HEK293 (cell line): ENCODE data around the gene LYST.

ENCODE experiments used
- AEBP2 ChIP-seq: fragments of 450-650 bp; formaldehyde crosslinking; IDR thresholded peaks from 2 replicates; pipeline ENCODE4 v1.5.1; 2016; ENCODE audit warnings: missing biosample characterization, missing genetic modification characterization, borderline replicate concordance
- GFI1B ChIP-seq: fragments of 450-650 bp; formaldehyde crosslinking; IDR thresholded peaks from 2 replicates; pipeline ENCODE4 v1.5.1; 2016; ENCODE audit warnings: missing biosample characterization, missing genetic modification characterization
- HOXC10 ChIP-seq: sonication (generic); formaldehyde crosslinking; IDR thresholded peaks from 2 replicates; pipeline ENCODE4 v1.8.1; 2023; ENCODE audit warnings: mild to moderate bottlenecking, missing genetic modification reagents
- KLF1 ChIP-seq: fragments of 450-650 bp; formaldehyde crosslinking; IDR thresholded peaks from 2 replicates; pipeline ENCODE4 v1.5.1; 2016; ENCODE audit warnings: missing biosample characterization, missing genetic modification characterization
- KLF7 ChIP-seq: fragments of 450-650 bp; formaldehyde crosslinking; IDR thresholded peaks from 2 replicates; pipeline ENCODE4 v1.5.1; 2016; ENCODE audit warnings: missing biosample characterization, missing genetic modification characterization, borderline replicate concordance
- KLF8 ChIP-seq: fragments of 450-650 bp; formaldehyde crosslinking; IDR thresholded peaks from 2 replicates; pipeline ENCODE4 v1.5.1; 2016; ENCODE audit warnings: missing biosample characterization, missing genetic modification characterization
- MEIS1 ChIP-seq: sonication (generic); formaldehyde crosslinking; IDR thresholded peaks from 2 replicates; pipeline ENCODE4 v1.8.1; 2022; ENCODE audit warnings: missing genetic modification reagents, mild to moderate bottlenecking, borderline replicate concordance
- TSHZ1 ChIP-seq: fragments of 450-650 bp; formaldehyde crosslinking; IDR thresholded peaks from 2 replicates; pipeline ENCODE4 v1.5.1; 2016; ENCODE audit warnings: missing biosample characterization, missing genetic modification characterization, borderline replicate concordance
- ZBTB1 ChIP-seq: fragments of 450-650 bp; formaldehyde crosslinking; IDR thresholded peaks from 2 replicates; pipeline ENCODE4 v1.5.1; 2016; ENCODE audit warnings: missing biosample characterization, missing genetic modification characterization
- ZBTB21 ChIP-seq: fragments of 450-650 bp; formaldehyde crosslinking; IDR thresholded peaks from 2 replicates; pipeline ENCODE4 v1.5.1; 2017; ENCODE audit warnings: missing biosample characterization, missing genetic modification characterization
- ZBTB49 ChIP-seq: fragments of 450-650 bp; formaldehyde crosslinking; IDR thresholded peaks from 2 replicates; pipeline ENCODE4 v1.5.1; 2016; ENCODE audit warnings: missing biosample characterization, missing genetic modification characterization, low read depth
- ZFP41 ChIP-seq: fragments of 450-650 bp; formaldehyde crosslinking; IDR thresholded peaks from 2 replicates; pipeline ENCODE4 v1.5.1; 2016; ENCODE audit warnings: missing biosample characterization, missing genetic modification characterization, borderline replicate concordance
- ZNF138 ChIP-seq: fragments of 450-650 bp; formaldehyde crosslinking; IDR thresholded peaks from 2 replicates; pipeline ENCODE4 v1.5.1; 2016; ENCODE audit warnings: missing biosample characterization, missing genetic modification characterization, borderline replicate concordance
- ZNF169 ChIP-seq: fragments of 450-650 bp; formaldehyde crosslinking; IDR thresholded peaks from 2 replicates; pipeline ENCODE4 v1.5.1; 2016; ENCODE audit warnings: missing biosample characterization, missing genetic modification characterization
- ZNF18 ChIP-seq: fragments of 450-650 bp; formaldehyde crosslinking; IDR thresholded peaks from 2 replicates; pipeline ENCODE4 v1.5.1; 2016; ENCODE audit warnings: missing biosample characterization, missing genetic modification characterization
- ZNF184 ChIP-seq: fragments of 450-650 bp; IDR thresholded peaks from 2 replicates; pipeline ENCODE4 v1.5.1; 2018; ENCODE audit warnings: missing biosample characterization, mild to moderate bottlenecking, missing genetic modification characterization
- ZNF335 ChIP-seq: fragments of 450-650 bp; formaldehyde crosslinking; conservative IDR thresholded peaks from 2 replicates; pipeline ENCODE4 v1.5.1; 2016; ENCODE audit warnings: missing biosample characterization, missing genetic modification characterization
- ZNF529 ChIP-seq: fragments of 450-650 bp; formaldehyde crosslinking; IDR thresholded peaks from 2 replicates; pipeline ENCODE4 v1.5.1; 2017; ENCODE audit warnings: missing genetic modification characterization, missing biosample characterization; ENCODE audit not compliant: insufficient replicate concordance
- ZNF544 ChIP-seq: fragments of 450-650 bp; formaldehyde crosslinking; IDR thresholded peaks from 2 replicates; pipeline ENCODE4 v1.5.0; 2017; ENCODE audit warnings: missing biosample characterization, missing genetic modification characterization
- ZNF704 ChIP-seq: fragments of 450-650 bp; formaldehyde crosslinking; IDR thresholded peaks from 2 replicates; pipeline ENCODE4 v1.5.1; 2016; ENCODE audit warnings: missing biosample characterization, missing genetic modification characterization
- TF ChIP-seq, protein P1 (sequence below): IDR thresholded peaks from 2 replicates; pipeline ENCODE4 v1.6.1; 2011; ENCODE audit warnings: mild to moderate bottlenecking, low read depth, low read length, borderline replicate concordance
- TF ChIP-seq, protein P2 (sequence below): fragments of 450-650 bp; formaldehyde crosslinking; optimal IDR thresholded peaks from 2 replicates; pipeline ENCODE3; 2016; ENCODE audit warnings: missing biosample characterization, mild to moderate bottlenecking, missing genetic modification characterization
- TF ChIP-seq, protein P3 (sequence below): fragments of 450-650 bp; formaldehyde crosslinking; IDR thresholded peaks from 2 replicates; pipeline ENCODE4 v1.5.1; 2017; ENCODE audit warnings: missing biosample characterization, missing genetic modification characterization

Gene LYST

GRCh38 chr1:235910357-235911299, 43.9 kb upstream of the LYST start (continued):
- no peak for TF ChIP-seq ZNF544 (tag by site-specific recombination)
- peak; percentile 71 for TF ChIP-seq KLF1 (tag by site-specific recombination)
- TF ChIP-seq ZNF704: no peak
- TF ChIP-seq ZNF18 (tag by site-specific recombination): no peak
- TF ChIP-seq ZNF169 (tag by site-specific recombination): no peak
- TF ChIP-seq ZBTB1: no peak
- TF ChIP-seq ZFP41 (tag by site-specific recombination): no peak
- TF ChIP-seq ZNF335 (tag by site-specific recombination): peak; percentile 81
- TF ChIP-seq ZNF138: no peak
- TF ChIP-seq MEIS1 (CRISPR knock-in tag): no peak
- TF ChIP-seq AEBP2 (tag by site-specific recombination): no peak
- no peak for TF ChIP-seq ZBTB49 (tag by site-specific recombination)
- TF ChIP-seq TSHZ1 (tag by site-specific recombination): peak; percentile 59
- TF ChIP-seq, protein P1, sequence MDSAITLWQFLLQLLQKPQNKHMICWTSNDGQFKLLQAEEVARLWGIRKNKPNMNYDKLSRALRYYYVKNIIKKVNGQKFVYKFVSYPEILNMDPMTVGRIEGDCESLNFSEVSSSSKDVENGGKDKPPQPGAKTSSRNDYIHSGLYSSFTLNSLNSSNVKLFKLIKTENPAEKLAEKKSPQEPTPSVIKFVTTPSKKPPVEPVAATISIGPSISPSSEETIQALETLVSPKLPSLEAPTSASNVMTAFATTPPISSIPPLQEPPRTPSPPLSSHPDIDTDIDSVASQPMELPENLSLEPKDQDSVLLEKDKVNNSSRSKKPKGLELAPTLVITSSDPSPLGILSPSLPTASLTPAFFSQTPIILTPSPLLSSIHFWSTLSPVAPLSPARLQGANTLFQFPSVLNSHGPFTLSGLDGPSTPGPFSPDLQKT: no peak
- no peak for TF ChIP-seq KLF7 (tag by site-specific recombination)
- TF ChIP-seq GFI1B (tag by site-specific recombination): peak; percentile 4; the same call in 1 of the 2 replicates
- TF ChIP-seq ZNF184 (tag by site-specific recombination): peak; percentile 69
- TF ChIP-seq, protein P2, sequence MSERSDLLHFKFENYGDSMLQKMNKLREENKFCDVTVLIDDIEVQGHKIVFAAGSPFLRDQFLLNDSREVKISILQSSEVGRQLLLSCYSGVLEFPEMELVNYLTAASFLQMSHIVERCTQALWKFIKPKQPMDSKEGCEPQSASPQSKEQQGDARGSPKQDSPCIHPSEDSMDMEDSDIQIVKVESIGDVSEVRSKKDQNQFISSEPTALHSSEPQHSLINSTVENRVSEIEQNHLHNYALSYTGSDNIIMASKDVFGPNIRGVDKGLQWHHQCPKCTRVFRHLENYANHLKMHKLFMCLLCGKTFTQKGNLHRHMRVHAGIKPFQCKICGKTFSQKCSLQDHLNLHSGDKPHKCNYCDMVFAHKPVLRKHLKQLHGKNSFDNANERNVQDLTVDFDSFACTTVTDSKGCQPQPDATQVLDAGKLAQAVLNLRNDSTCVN: no peak
- TF ChIP-seq, protein P3, sequence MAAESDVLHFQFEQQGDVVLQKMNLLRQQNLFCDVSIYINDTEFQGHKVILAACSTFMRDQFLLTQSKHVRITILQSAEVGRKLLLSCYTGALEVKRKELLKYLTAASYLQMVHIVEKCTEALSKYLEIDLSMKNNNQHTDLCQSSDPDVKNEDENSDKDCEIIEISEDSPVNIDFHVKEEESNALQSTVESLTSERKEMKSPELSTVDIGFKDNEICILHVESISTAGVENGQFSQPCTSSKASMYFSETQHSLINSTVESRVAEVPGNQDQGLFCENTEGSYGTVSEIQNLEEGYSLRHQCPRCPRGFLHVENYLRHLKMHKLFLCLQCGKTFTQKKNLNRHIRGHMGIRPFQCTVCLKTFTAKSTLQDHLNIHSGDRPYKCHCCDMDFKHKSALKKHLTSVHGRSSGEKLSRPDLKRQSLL (tag by site-specific recombination): peak; percentile 30
- TF ChIP-seq HOXC10 (CRISPR knock-in tag): no peak
- TF ChIP-seq ZBTB21 (tag by site-specific recombination): peak; percentile 83
- TF ChIP-seq ZNF529 (tag by site-specific recombination): no peak
- TF ChIP-seq KLF8: peak; percentile 51
